ENCODE results near the gene EBF3.

EBF3 gene

GRCh38 chr10:129937351-129937751 lies 26.7 kb downstream of the EBF3 start:
- FAIRE-seq, result no peak
- no peak for DNase-seq (ENCODE audit: insufficient read length, low spot score)
- no peak for TF ChIP-seq CTCF (IDR thresholded peaks at IDR 0.05; ENCODE audit: insufficient read depth, missing control alignments)

GRCh38 chr10:129936923-129937300 lies 27.2 kb downstream of the EBF3 start:
- DNase-seq (ENCODE audit: insufficient read length, low spot score) (no peak), FAIRE-seq (no peak)
- no peak for TF ChIP-seq CTCF (IDR thresholded peaks at IDR 0.05; ENCODE audit: insufficient read depth, missing control alignments)

- no peak for DNase-seq (ENCODE audit: insufficient read length, low spot score)
- FAIRE-seq, result no peak
- TF ChIP-seq CTCF (IDR thresholded peaks at IDR 0.05; ENCODE audit: insufficient read depth, missing control alignments), result no peak
Measured at GRCh38 chr10:129936266-129936922, 27.7 kb downstream of the EBF3 start.

- DNase-seq (ENCODE audit: insufficient read length, low spot score), result no peak
- no peak for FAIRE-seq
Measured at GRCh38 chr10:129935867-129936152, 28.3 kb downstream of the EBF3 start.

GRCh38 chr10:129935102-129935866 lies 28.8 kb downstream of the EBF3 start:
- FAIRE-seq (no peak), DNase-seq (ENCODE audit: insufficient read length, low spot score) (no peak)
- TF ChIP-seq CTCF (IDR thresholded peaks at IDR 0.05; ENCODE audit: insufficient read depth, missing control alignments), result no peak

More at GRCh38 chr10:129935867-129936152, 28.3 kb downstream of the EBF3 start:
- TF ChIP-seq CTCF (IDR thresholded peaks at IDR 0.05; ENCODE audit: insufficient read depth, missing control alignments), result no peak

- TF ChIP-seq CTCF (IDR thresholded peaks at IDR 0.05; ENCODE audit: insufficient read depth, missing control alignments), result no peak
- FAIRE-seq, result no peak
- no peak for DNase-seq (ENCODE audit: insufficient read length, low spot score)
Measured at GRCh38 chr10:129934196-129934925, 29.7 kb downstream of the EBF3 start.

Measured in D721Med (cell line).